ENCODE measurements around the gene SLC25A25. TPM values are rescaled to one million over a fixed set of nuclear protein-coding genes. Genes with fewer than 3 reads are reported as not detected.
A peak's percentile ranks its signal among the peaks of the same experiment; 100 is the strongest.

SLC25A25 gene
- total RNA-seq, 1 donor from 2014 or later, result 16.8 TPM

DNA sequence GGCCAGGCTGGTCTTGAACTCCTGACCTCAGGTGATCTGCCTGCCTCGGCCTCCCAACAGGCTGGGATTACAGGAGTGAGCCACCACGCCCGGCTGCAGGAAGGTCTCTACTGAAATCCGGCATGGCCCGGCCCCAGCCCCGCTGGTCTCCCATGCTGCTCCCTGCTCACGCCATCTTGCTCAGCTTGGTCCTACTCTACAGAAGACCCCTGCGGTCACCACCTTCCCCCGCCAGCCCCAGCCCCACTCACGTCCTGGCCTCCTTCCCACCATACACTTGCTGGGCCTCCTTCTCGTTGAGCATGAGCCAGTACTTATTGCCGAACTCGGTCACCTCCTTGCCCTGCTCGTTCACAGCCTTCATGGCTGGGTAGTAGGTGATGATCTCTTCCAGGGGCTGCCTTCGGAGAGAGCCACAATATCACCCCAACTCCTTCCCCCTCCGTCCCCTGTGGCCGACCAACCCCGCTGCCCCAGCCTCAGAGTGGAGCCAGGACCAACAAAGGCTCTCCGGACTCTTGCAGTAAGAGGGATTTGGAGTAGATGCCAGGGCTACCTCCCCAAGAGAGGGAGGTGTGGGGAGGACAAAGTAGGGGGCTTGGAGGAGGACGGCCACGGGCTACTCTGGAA is 55.5 kb downstream of the SLC25A25 start:
- Mint-ChIP-seq H3K4me3 (no peak overlapping the region), H3K27me3 (ENCODE audit: low read depth) (no peaks in the 10 kb centered on the region), H3K36me3 (ENCODE audit: low read depth) (no peaks in the 10 kb centered on the region), H3K27ac (ENCODE audit: unreplicated experiment) (no peak overlapping the region), H3K9me3 (no peaks in the 10 kb centered on the region), H3K4me1 (peaks cover 19% of the 10 kb centered on the region)
- no peak for TF ChIP-seq CTCF (conservative IDR thresholded peaks at IDR 0.05)
- no peak for DNase-seq (ENCODE audit: low read depth, low spot score)

DNA sequence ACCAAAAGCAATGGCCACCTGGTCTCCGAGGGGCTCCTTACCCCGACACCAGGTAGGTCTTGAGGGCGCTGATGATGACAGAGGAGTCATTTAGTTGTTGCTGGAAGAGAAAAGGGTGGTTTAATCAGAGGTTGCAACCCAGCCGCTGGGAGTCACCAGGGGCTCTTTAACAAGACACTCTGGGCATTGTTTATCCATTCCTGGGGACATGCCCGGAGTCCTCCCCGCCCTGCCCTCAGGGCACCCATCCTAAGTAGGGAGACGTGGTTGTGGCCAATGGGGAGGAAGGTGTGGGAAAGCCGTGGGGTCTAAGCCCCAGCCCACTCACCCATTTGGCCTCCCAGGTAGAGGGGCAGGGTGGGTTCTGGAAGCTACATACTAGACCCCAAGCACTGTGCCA is 56.4 kb downstream of the SLC25A25 start:
- Mint-ChIP-seq H3K4me3 (peak overlapping the region; percentile 88), H3K9me3 (peaks cover 4% of the 10 kb centered on the region), H3K27ac (ENCODE audit: unreplicated experiment) (no peak overlapping the region), H3K4me1 (peaks cover 25% of the 10 kb centered on the region), H3K27me3 (ENCODE audit: low read depth) (no peaks in the 10 kb centered on the region), H3K36me3 (ENCODE audit: low read depth) (peaks cover 5% of the 10 kb centered on the region)
- TF ChIP-seq CTCF (conservative IDR thresholded peaks at IDR 0.05), result no peak
- no peak for DNase-seq (ENCODE audit: low read depth, low spot score)

DNA sequence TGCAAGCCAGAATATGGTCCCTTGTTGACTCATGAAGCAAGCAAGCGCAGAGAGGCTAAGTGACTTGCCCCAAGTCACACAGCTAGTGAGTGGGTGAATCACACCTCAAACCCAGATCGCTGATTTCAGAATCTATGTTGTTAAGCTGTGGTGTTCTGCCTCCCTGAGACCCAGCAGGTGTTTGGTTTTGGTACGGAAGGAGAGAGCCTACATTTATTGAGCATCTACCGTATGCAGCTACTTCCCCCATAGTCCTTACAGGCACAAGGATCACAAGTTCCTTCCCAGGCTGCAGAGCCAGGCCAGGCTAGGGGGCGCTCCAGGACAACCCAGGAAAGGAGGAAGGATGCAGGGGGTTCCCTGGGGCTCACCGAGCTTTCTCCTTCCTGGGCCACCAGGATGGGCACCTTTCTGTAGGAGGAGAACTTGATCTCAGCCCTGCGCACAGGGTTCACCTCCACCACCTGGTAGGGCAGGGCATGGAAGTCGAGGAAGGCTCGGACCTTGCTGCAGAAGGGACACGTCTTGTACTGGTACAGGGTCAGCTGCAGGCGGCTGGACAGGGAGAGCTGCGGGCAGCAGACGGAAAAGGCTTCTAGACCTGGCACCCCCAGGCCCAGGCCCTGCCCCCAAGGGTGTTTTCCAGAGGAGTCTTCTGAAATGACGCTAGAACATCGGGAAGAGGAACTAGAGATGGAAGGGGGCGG is 57.0 kb downstream of the SLC25A25 start:
- Mint-ChIP-seq H3K4me3 (peak overlapping the region; percentile 88), H3K27ac (ENCODE audit: unreplicated experiment) (no peak overlapping the region), H3K27me3 (ENCODE audit: low read depth) (no peaks in the 10 kb centered on the region), H3K36me3 (ENCODE audit: low read depth) (peaks cover 6% of the 10 kb centered on the region), H3K4me1 (peaks cover 25% of the 10 kb centered on the region), H3K9me3 (peaks cover 4% of the 10 kb centered on the region)
- peak; percentile 64 for DNase-seq (ENCODE audit: low read depth, low spot score)
- peak; percentile 56 for TF ChIP-seq CTCF (conservative IDR thresholded peaks at IDR 0.05)

DNA sequence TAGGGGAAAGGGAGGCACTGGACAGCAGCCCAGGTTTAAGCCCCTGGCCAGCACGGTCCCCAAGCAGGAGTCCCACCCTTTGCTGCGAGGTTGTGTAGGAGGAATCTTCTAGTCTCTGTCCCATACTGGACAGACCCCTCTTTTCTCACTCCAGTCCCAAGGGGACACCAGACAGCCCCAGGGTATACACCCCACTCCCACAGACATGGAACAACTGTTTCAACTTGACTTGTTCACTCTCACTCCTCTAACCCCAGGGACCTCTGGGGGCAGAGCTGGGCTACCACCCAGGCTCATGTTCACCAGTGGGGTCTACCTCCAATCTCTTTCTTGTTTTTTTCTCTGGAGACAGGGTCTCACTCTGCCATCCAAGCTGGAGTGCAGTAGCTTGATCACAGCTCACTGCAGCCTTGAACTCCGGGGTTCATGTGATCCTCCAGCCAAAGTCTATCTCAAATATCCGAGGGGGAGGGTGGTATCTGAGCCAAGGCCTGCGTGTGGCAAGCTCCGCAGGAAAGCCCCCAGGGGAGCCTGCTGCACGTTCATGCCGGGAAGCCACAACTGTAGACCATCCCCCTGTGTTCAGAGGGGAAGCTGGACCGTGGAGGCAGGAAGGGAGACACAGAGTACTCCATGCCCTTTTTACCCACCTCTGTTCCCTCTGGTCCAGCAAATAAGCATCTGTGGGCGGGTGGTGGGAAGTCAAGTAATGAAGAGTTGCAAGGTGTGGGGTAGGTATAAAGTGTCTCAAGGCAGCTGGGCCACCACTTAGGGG is 57.7 kb downstream of the SLC25A25 start:
- no peak for TF ChIP-seq CTCF (conservative IDR thresholded peaks at IDR 0.05)

GRCh38 chr9:128127568-128127989 is 59.5 kb downstream of the SLC25A25 start, which contains the start of gene PTGES2:
PTGES2 (minus strand) TSS chr9:128127729; CDS start chr9:128127717, 12 bp downstream.
- peaks cover 25% of the 10 kb centered on the region for H3K4me1 Mint-ChIP-seq
- peak; percentile 69 for DNase-seq (ENCODE audit: low read depth, low spot score)
- no peak for TF ChIP-seq CTCF (conservative IDR thresholded peaks at IDR 0.05)

More for the DNA sequence above, 57.7 kb downstream of the SLC25A25 start:
- DNase-seq (ENCODE audit: low read depth, low spot score), result no peak
- H3K36me3 Mint-ChIP-seq (ENCODE audit: low read depth), result peaks cover 6% of the 10 kb centered on the region
- peaks cover 25% of the 10 kb centered on the region for H3K4me1 Mint-ChIP-seq
- H3K27ac Mint-ChIP-seq (ENCODE audit: unreplicated experiment), result peak overlapping the region; percentile 35
- H3K9me3 Mint-ChIP-seq, result peaks cover 4% of the 10 kb centered on the region
- peak overlapping the region; percentile 88 for H3K4me3 Mint-ChIP-seq
- no peaks in the 10 kb centered on the region for H3K27me3 Mint-ChIP-seq (ENCODE audit: low read depth)

More at GRCh38 chr9:128127568-128127989, 59.5 kb downstream of the SLC25A25 start, which contains the start of gene PTGES2:
- H3K27me3 Mint-ChIP-seq (ENCODE audit: low read depth), result peaks cover under 1% of the 10 kb centered on the region
- H3K4me3 Mint-ChIP-seq, result peak within 1 kb of the TSS; percentile 99
- H3K27ac Mint-ChIP-seq (ENCODE audit: unreplicated experiment), result peak within 1 kb of the TSS; percentile 99
- H3K9me3 Mint-ChIP-seq, result peaks cover 4% of the 10 kb centered on the region
- H3K36me3 Mint-ChIP-seq (ENCODE audit: low read depth), result peaks cover 6% of the 10 kb centered on the region

Data from neural crest cell (in vitro differentiated cells).